ENCODE data around the gene HOXD11. TPM values are rescaled to one million over a fixed set of nuclear protein-coding genes. Genes with fewer than 3 reads are reported as not detected.
A peak's percentile ranks its signal among the peaks of the same experiment; 100 is the strongest.

The HOXD11 gene
- total RNA-seq, 1 donor from 2014 or later, result not detected

- no peak overlapping the region for H3K4me3 Mint-ChIP-seq
- peak overlapping the region; percentile 60 for H3K27ac Mint-ChIP-seq
- peaks cover 6% of the 10 kb centered on the region for H3K4me1 Mint-ChIP-seq
- peaks cover 76% of the 10 kb centered on the region for H3K27me3 Mint-ChIP-seq
- H3K36me3 Mint-ChIP-seq (ENCODE audit: low read depth), result peaks cover 6% of the 10 kb centered on the region
- DNase-seq, result no peak
- H3K9me3 Mint-ChIP-seq, result peaks cover 4% of the 10 kb centered on the region
- intact Hi-C loops (cut with micrococcal nuclease), result loop anchor here (2.0 kb wide), 1 partner anchor 43 kb away; no protein-coding TSS in a partner anchor
These were observed 15.1 kb downstream of the HOXD11 start for GRCh38 chr2:176122052-176122682.

- H3K36me3 Mint-ChIP-seq (ENCODE audit: low read depth), result peaks cover 6% of the 10 kb centered on the region
- DNase-seq, result no peak
- peak within 1 kb of the TSS; percentile 82 for H3K27ac Mint-ChIP-seq
- H3K4me3 Mint-ChIP-seq, result no peak within 1 kb of the TSS
- intact Hi-C loops (cut with micrococcal nuclease), result loop anchor here (2.0 kb wide), 1 partner anchor 44 kb away; no protein-coding TSS in a partner anchor
- peaks cover 79% of the 10 kb centered on the region for H3K27me3 Mint-ChIP-seq
- peaks cover 4% of the 10 kb centered on the region for H3K9me3 Mint-ChIP-seq
- peaks cover 6% of the 10 kb centered on the region for H3K4me1 Mint-ChIP-seq
These were observed 15.8 kb downstream of the HOXD11 start, which contains the start of gene HOXD9 for GRCh38 chr2:176122683-176123410. Gene HOXD9 (plus strand): TSS chr2:176122719. CDS start chr2:176122769, 50 bp downstream.

DNA sequence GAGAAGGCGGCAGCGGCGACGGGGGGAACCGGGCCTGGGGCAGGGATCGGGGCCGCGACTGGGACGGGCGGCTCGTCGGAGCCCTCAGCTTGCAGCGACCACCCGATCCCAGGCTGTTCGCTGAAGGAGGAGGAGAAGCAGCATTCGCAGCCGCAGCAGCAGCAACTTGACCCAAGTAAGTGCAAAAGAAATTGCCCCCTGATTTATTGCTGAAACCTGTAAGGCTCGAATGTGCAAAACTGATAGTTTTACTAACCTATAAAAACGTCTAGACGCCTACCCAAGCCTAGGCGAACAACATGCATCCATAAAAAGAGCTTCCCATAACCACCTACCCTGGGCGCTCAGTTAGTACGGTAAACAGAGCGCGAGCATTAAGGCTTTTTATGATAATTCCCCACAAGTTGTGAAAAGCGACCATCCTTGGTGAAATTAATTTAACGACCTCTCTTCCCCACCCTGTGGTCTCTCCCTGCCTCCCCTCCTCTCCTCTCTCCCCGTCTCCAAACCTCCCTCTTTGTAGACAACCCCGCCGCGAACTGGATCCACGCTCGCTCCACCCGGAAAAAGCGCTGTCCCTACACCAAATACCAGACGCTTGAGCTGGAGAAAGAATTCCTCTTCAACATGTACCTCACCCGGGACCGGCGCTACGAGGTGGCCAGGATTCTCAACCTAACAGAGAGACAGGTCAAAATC lies 16.5 kb downstream of the HOXD11 start:
- Mint-ChIP-seq H3K27ac (peak overlapping the region; percentile 82), H3K9me3 (peaks cover 4% of the 10 kb centered on the region)

GRCh38 chr2:176124110-176124946 lies 17.2 kb downstream of the HOXD11 start:
- Mint-ChIP-seq H3K4me3 (no peak overlapping the region), H3K36me3 (ENCODE audit: low read depth) (peaks cover 3% of the 10 kb centered on the region), H3K4me1 (peaks cover 7% of the 10 kb centered on the region), H3K27ac (peak overlapping the region; percentile 82), H3K27me3 (peaks cover 80% of the 10 kb centered on the region), H3K9me3 (no peaks in the 10 kb centered on the region)
- intact Hi-C loops (cut with micrococcal nuclease), result no loop called here
- no peak for DNase-seq

More for the DNA sequence above, 16.5 kb downstream of the HOXD11 start:
- peaks cover 9% of the 10 kb centered on the region for H3K4me1 Mint-ChIP-seq
- no peak overlapping the region for H3K4me3 Mint-ChIP-seq
- intact Hi-C loops (cut with micrococcal nuclease), result loop anchor here (2.0 kb wide), 1 partner anchor 45 kb away; no protein-coding TSS in a partner anchor
- H3K27me3 Mint-ChIP-seq, result peaks cover 79% of the 10 kb centered on the region
- no peak for DNase-seq
- peaks cover 6% of the 10 kb centered on the region for H3K36me3 Mint-ChIP-seq (ENCODE audit: low read depth)

GRCh38 chr2:176124947-176125771 lies 18.1 kb downstream of the HOXD11 start:
- Mint-ChIP-seq H3K4me3 (no peak overlapping the region), H3K36me3 (ENCODE audit: low read depth) (peaks cover 3% of the 10 kb centered on the region), H3K4me1 (peaks cover 7% of the 10 kb centered on the region), H3K27me3 (peaks cover 72% of the 10 kb centered on the region), H3K27ac (peak overlapping the region; percentile 37), H3K9me3 (no peaks in the 10 kb centered on the region)
- intact Hi-C loops (cut with micrococcal nuclease), result loop anchor here (5.0 kb wide), 2 partner anchors 37 to 1037 kb away; no protein-coding TSS in a partner anchor
- no peak for DNase-seq

DNA sequence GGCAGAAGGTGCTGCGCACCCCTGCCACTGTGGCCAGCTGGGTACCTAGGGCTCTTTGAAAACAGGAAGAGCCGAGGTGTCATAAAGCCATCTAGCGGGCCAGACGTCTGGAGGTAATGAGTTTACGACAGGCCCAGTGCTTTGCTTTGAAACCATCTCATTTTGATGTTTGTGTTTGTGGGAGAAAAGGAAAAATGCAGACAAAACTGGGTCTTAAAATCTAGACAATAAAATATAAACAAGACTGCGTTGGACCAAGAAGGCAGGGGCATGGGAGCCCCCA lies 18.6 kb downstream of the HOXD11 start:
- DNase-seq, result no peak
- H3K36me3 Mint-ChIP-seq (ENCODE audit: low read depth), result peaks cover 3% of the 10 kb centered on the region
- intact Hi-C loops (cut with micrococcal nuclease), result loop anchor here (2.0 to 5.0 kb wide), 4 partner anchors 37 to 1037 kb away; no protein-coding TSS in a partner anchor
- no peaks in the 10 kb centered on the region for H3K9me3 Mint-ChIP-seq
- H3K4me3 Mint-ChIP-seq, result no peak overlapping the region
- peaks cover 7% of the 10 kb centered on the region for H3K4me1 Mint-ChIP-seq
- H3K27me3 Mint-ChIP-seq, result peaks cover 68% of the 10 kb centered on the region
- H3K27ac Mint-ChIP-seq, result no peak overlapping the region

DNA sequence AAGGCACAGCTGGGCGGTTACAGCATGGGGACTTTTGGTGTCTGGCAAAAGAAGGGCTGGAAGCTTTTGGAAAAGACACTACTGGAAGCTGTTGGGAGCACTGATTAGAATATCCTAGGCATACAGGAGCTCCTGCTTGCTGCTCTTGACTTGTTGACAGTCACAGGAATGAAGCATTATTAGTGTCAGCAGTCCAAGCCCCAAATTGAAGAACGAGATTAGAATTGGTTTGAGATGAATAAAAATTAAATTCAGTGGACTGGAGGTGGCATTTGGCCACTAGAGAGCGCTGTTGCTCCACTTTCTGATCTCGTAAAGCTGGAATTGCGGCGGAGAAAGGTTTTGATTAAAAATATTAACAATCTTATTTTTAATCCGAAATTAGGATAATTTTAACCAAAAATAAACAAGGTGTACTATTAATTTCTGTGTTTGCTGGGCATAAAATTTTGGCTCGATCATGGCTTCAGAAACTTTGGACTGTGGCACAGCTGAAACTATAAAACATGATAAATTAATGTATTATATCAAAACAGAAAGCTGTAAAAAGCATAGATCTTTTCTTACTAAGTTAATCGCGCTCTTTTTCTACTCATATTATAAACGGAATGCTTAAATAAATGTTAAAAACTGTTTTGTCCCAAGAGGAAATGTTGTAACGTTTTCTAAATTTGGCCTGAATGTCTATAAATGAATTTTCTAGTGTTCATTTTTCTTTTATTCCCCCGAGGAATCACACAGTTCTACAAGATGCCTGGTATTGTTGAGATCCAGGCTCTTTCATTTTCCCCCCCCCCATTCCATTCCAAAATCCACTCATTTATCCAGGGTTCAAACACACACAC lies 20.1 kb downstream of the HOXD11 start:
- peaks cover 74% of the 10 kb centered on the region for H3K27me3 Mint-ChIP-seq
- intact Hi-C loops (cut with micrococcal nuclease), result loop anchor here (1.0 to 5.0 kb wide), 6 partner anchors 35 to 1035 kb away; no protein-coding TSS in a partner anchor
- no peak overlapping the region for H3K4me3 Mint-ChIP-seq
- H3K36me3 Mint-ChIP-seq (ENCODE audit: low read depth), result peaks cover 8% of the 10 kb centered on the region
- peaks cover 8% of the 10 kb centered on the region for H3K4me1 Mint-ChIP-seq
- no peak overlapping the region for H3K27ac Mint-ChIP-seq
- H3K9me3 Mint-ChIP-seq, result no peaks in the 10 kb centered on the region
- DNase-seq, result peak; percentile 87

- Mint-ChIP-seq H3K9me3 (no peaks in the 10 kb centered on the region), H3K27ac (no peak overlapping the region), H3K4me1 (peaks cover 12% of the 10 kb centered on the region), H3K4me3 (no peak overlapping the region), H3K27me3 (peaks cover 77% of the 10 kb centered on the region), H3K36me3 (ENCODE audit: low read depth) (peaks cover 8% of the 10 kb centered on the region)
- no peak for DNase-seq
- intact Hi-C loops (cut with micrococcal nuclease), result loop anchor here (1.0 to 5.0 kb wide), 7 partner anchors 17 to 1035 kb away; no protein-coding TSS in a partner anchor
These were observed 20.6 kb downstream of the HOXD11 start for GRCh38 chr2:176127774-176128072.

GRCh38 chr2:176128172-176128981 lies 21.3 kb downstream of the HOXD11 start:
- no peaks in the 10 kb centered on the region for H3K9me3 Mint-ChIP-seq
- H3K27ac Mint-ChIP-seq, result peak overlapping the region; percentile 77
- intact Hi-C loops (cut with micrococcal nuclease), result loop anchor here (2.0 to 5.0 kb wide), 3 partner anchors 18 to 1034 kb away; no protein-coding TSS in a partner anchor
- H3K4me3 Mint-ChIP-seq, result peak overlapping the region; percentile 15
- DNase-seq, result no peak
- peaks cover 83% of the 10 kb centered on the region for H3K27me3 Mint-ChIP-seq
- peaks cover 12% of the 10 kb centered on the region for H3K4me1 Mint-ChIP-seq
- peaks cover 8% of the 10 kb centered on the region for H3K36me3 Mint-ChIP-seq (ENCODE audit: low read depth)

DNA sequence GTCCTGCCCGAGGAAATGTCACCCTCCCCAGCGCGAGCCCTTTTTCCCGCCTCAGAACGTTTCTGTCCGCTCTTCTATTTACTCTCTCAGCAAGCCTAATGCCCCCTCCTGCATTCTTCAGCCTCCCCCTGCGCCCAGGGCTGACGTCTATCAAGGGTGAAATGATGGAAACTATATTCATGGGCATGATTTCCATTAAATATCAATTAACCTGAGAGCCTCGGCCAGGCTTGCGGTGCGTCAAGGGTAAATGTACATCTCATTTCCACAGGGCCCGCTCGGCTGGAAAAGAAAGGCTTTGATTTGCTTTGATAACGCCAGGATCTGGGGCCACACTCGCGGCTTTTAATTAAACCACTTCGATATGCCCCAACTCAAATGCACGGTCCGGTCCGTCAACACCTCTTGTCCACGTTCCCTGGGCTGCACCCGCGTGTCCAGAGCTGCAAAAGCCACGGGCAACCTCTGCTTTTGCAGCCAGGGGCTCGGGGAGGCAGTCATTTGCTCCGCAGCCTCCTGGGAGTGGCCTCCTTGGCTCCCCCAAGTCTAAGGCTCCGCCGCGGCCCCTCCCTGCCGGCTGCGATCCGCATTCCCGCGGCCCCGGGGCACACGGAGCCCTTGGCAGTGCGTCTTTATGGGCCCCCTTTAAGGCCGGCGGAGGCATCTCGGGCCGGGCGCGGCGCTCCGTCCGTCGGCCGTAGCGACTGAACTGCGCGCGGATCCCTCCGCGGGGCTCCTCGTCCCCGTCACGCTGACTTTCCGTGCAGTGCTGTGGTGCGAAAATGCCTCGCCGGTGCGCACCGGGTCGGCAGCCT lies 22.1 kb downstream of the HOXD11 start, which contains the start of gene HOXD8:
HOXD8 (plus strand) TSS at position 724 of the 815 bp plus-strand sequence. CDS start 662 bp downstream, outside the sequence.
- peaks cover 84% of the 10 kb centered on the region for H3K27me3 Mint-ChIP-seq
- H3K4me3 Mint-ChIP-seq, result peak within 1 kb of the TSS; percentile 32
- peaks cover 5% of the 10 kb centered on the region for H3K36me3 Mint-ChIP-seq (ENCODE audit: low read depth)
- H3K4me1 Mint-ChIP-seq, result peaks cover 9% of the 10 kb centered on the region
- H3K9me3 Mint-ChIP-seq, result no peaks in the 10 kb centered on the region
- intact Hi-C loops (cut with micrococcal nuclease), result loop anchor here (1.0 to 5.0 kb wide), 4 partner anchors 18 to 1033 kb away; no protein-coding TSS in a partner anchor
- peak within 1 kb of the TSS; percentile 85 for H3K27ac Mint-ChIP-seq
- DNase-seq, result no peak

All from activated CD4-positive, alpha-beta T cell treated with anti-CD3 and anti-CD28 coated beads, Interleukin-2, amount 10 ng/mL, durations not matched to agents 24 days and 14 days (primary cell).